Measurements from ENCODE around the gene ZNF592.

The ZNF592 gene

DNA sequence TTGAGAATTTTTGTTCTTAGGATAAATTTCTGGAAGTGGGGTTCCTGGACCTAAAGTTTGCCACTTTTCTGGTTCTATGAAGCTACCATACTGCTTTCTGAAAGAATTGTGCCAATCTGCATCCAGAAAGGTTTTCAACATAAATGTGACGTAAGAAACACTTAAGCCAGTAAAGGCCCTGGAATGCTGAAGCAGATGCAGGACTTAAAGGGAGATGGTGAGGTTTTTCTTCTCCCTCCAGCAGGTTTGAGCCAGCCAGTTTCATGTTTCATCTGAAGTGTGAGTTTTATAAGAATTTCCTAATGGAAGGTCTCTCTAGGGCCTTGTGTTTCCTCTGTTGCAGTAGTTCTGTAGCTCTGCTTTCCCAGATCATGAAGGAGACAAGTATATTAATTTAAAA is 33.1 kb downstream of the ZNF592 start:
- DNase-seq (ENCODE audit: low read depth, low spot score), result no peak

GRCh38 chr15:84782346-84782745 is 34.0 kb downstream of the ZNF592 start:
- DNase-seq (ENCODE audit: low read depth, low spot score), result no peak

GRCh38 chr15:84783493-84784251 is 35.3 kb downstream of the ZNF592 start:
- DNase-seq (ENCODE audit: low read depth, low spot score), result peak; percentile 17

DNA sequence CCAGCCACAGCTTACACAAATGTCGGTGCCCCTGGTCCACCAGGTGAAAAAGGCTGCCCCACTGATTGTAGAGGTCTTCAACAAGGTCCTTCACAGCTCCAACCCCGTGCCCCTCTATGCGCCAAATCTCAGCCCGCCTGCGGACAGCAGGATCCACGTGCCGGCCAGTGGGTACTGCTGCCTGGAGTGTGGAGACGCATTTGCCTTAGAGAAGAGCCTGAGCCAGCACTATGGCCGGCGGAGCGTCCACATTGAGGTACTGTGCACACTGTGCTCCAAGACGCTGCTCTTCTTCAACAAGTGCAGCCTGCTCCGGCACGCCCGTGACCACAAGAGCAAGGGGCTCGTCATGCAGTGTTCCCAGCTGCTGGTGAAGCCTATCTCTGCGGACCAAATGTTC is 35.9 kb downstream of the ZNF592 start:
- DNase-seq (ENCODE audit: low read depth, low spot score), result no peak

DNA sequence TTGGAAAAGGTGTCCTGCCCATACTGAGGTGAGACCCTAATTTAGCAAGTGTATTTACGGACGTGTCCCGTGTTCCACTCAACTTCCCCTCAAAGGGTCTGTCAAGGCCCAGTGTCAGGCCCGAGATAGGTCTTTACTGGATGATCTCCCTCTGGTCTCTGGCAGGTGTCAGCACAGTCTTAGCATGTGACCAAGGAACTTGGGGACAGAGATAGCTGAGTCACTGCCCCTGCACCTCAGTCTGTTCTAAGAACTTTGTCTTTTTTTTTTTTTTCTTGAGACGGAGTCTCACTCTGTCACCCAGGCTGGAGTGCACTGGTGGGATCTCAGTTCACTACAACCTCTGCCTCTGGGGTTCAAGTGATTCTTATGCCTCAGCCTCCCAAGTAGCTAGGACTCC is 36.7 kb downstream of the ZNF592 start:
- no peak for DNase-seq (ENCODE audit: low read depth, low spot score)

DNA sequence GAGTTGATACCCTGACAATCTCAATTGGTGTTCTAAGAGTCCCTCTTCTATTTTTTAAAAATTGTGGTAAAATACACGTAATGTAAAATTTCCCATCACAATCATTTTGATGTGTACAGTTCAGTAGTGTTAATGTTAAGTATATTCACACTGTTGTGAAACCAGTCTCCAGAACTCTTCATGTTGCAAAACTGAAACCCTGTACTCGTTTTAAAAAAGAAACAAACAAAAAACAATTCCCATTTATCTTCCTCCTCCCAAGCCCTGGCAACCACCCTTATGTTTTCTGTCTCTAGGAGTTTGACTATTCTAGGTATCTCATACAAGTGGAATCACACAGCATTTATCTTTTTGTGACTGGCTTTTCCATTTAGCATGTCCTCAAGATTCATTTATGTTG is 40.1 kb downstream of the ZNF592 start:
- DNase-seq (ENCODE audit: low read depth, low spot score), result no peak

- no peak for DNase-seq (ENCODE audit: low read depth, low spot score)
Observed at GRCh38 chr15:84789762-84790161, 41.4 kb downstream of the ZNF592 start.

DNA sequence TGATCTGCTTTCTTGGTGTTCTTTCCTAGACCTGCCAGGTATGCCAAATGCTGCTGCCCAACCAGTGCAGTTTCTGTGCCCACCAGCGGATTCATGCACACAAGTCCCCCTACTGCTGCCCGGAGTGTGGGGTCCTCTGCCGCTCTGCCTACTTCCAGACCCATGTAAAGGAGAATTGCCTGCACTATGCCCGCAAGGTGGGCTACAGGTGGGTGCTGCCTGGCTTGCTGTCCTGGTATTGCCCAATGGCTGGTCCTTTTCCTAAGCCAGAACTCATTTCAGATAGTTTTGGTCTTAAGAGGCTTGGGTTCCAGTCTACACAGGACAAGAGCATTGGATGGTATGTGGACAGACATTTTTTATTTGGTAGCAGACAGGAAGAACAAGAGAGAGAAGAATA is 42.3 kb downstream of the ZNF592 start:
- no peak for DNase-seq (ENCODE audit: low read depth, low spot score)

DNA sequence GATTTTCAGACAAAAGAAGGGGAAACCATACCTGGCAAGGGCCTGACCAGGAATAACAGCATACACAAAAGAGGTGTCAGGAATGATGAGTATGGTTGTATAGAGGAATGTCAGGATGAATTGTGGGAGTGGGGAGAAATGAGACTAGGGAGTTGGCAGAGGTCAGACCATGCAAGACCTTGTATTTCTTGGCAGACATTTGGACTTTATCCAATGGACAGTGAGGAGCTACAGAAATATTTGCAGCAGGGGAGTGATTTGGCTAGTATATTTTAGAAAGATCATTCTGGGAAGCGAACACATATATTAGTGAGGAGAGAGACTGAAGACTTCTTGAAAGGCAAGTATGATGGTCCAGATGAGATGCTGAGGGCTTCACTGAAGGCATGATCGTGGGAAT is 43.4 kb downstream of the ZNF592 start:
- no peak for DNase-seq (ENCODE audit: low read depth, low spot score)

DNA sequence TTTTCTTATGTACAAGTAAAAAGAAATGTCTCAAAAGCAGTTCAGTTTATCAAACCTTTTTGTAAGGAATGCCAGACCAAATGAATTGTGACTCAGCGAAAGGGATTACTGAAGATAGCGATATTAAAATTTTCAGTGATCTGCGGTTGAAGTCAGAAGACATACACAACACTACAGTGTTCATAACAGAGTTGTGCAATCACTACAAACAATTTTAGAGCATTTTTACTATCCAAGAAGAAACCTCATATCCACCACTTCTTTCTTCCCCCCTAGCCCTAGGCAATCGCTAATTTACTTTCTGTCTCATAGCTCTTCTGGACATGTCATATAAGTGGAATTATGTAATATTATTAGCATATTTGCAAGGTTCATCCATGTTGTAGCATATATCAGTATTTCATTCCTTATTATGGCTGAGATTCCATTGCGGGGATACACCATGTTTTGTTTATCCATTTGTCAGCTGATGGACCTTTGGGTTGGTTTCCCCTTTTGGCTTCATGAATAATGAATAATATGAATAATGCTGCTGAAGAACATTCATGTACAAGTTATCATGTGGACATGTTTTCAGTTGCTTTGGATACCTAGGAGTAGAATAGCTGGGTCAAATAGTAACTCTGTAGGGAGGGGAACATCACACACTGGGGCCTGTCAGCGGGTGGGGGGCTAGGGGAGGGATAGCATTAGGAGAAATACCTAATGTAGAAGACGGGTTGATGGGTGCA is 45.2 kb downstream of the ZNF592 start:
- no peak for DNase-seq (ENCODE audit: low read depth, low spot score)

DNA sequence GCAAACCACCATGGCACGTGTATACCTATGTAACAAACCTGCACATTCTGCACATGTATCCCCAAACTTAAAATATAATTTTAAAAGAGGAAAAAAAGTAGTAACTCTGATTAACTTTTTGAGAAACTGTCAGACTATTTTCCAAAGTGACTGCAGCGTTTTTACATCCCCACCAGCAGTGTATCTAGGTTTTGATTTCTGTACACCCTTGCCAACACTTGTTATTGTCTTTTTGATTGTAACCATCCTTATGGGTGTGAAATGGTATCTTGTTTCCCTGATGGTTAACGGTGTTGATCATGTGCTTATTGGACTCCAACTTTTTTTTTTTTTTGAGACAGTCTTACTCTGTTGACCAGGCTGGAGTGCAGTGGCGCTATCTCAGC is 45.8 kb downstream of the ZNF592 start:
- no peak for DNase-seq (ENCODE audit: low read depth, low spot score)

DNA sequence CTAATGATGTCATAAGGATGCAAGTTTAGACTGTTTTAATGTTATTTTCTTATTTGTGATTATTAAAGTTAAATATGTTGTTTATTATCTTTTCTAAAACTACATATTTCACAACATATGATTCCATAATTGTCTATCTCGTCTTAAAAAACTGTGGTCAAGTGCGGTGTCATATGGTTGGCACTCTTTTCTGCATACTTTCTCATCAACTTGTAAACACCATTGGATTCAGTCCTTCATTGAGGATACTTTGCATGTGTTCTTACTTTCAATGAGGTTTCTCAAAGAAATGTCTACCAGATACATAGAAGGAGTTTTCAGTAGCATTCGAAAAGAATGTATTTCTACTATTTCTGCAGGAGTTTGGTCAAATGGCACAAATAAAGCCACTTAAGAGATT is 46.8 kb downstream of the ZNF592 start:
- DNase-seq (ENCODE audit: low read depth, low spot score), result no peak

GRCh38 chr15:84797212-84797611 is 48.8 kb downstream of the ZNF592 start:
- no peak for DNase-seq (ENCODE audit: low read depth, low spot score)

DNA sequence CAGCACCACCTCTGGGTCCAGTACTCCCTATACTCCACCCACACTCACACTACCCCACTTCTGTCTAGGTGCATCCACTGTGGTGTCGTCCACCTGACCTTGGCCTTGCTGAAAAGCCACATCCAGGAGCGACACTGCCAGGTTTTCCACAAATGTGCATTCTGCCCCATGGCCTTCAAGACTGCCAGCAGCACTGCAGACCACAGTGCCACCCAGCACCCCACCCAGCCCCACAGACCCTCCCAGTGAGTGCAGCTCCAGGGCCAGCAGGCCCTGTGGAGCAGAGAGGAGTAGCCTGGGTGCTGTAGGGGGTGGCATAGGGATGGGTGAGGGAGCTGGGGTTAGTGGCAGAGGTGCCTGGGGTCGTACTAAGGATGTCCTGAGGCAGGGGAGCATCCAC is 49.4 kb downstream of the ZNF592 start:
- DNase-seq (ENCODE audit: low read depth, low spot score), result no peak

DNA sequence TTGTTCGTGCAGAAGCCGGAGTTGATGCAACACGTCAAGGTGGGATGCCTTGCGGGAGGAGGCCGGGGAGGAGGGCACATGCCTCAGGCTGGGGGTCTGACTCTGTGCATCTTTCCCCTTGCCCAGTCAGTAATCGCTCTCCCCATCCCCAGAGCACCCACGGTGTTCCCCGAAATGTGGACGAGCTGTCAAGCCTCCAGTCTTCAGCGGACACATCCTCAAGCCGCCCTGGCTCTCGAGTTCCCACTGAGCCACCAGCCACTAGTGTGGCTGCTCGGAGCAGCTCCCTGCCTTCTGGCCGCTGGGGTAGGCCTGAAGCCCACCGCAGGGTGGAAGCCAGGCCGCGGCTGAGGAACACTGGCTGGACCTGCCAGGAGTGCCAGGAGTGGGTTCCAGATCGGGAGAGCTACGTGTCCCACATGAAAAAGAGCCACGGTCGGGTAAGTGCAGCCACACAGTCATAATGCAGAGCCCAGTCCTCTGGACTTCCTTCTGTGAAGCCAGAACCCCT is 50.1 kb downstream of the ZNF592 start:
- DNase-seq (ENCODE audit: low read depth, low spot score), result no peak

DNA sequence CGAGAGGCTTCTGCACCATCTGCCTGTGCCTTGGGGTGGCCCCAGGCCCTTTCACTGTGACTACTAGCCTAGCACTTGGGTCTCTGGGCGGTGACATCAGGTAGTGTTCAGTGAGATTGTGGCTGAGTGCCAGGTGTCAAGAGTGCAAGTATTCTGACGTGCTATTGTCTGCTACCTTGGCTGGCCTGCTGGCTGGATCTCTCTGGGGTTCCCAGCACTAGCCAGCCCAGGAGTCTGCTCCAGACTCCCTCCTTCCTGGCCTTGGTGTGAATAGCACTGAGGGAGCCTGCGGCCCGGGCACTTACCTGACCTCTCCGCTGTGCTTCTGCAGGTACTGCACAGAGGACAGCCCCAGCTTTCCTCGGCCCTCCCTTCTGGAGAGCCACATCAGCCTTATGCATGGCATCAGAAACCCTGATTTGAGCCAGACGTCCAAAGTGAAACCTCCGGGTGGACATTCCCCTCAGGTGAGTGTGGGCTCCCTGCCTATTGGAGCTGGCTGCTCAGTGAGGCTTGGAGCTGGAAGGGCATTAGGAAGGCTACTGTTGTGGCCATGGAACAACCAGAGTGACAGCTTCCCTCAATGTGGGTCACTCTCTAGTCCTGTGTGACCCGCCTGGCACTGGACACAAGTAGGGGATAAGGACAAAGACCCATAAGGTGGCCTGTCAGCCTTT is 51.3 kb downstream of the ZNF592 start:
- no peak for DNase-seq (ENCODE audit: low read depth, low spot score)

DNA sequence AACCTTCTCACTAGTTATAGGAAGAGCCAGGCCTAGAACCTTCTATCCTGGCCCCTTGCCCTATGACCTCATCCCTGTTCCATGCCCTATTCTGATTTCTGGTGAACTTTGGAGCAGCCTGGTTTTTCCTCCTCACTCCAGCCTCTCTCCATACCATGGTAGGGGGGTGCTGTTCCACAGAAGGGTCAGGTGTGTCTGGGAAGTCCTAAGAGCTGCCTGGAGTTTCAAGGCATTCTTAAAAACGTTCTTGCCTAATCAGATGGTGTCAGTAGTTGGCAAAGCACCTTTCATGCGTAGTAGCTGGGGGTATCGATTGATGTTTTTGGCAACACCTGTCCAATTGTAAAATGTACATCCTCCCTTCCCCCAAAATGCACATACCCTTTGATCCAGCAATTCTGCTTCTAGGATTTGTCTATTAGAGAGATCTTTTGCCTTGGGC is 52.0 kb downstream of the ZNF592 start:
- DNase-seq (ENCODE audit: low read depth, low spot score), result no peak

- DNase-seq (ENCODE audit: low read depth, low spot score), result no peak
Observed at GRCh38 chr15:84804005-84804900, 55.9 kb downstream of the ZNF592 start.

DNA sequence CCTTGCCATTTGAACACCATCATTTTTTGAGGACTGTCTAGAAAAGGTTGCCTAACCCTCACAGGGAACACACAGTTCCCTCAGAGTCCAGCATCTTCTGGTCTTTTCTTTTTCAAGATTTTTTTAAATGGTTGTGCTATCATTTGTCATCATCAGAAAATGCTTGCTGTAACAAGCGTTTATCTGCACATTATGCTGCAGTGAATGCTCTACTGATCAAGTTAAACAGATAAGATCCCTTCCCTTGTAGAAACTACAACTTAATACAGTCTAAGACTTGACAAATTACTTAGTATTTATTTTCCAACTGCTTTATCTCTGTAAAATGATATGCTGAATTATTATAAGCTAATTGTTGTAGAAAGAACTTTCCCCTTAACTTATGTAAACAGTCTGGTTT is 56.8 kb downstream of the ZNF592 start:
- DNase-seq (ENCODE audit: low read depth, low spot score), result no peak

DNA sequence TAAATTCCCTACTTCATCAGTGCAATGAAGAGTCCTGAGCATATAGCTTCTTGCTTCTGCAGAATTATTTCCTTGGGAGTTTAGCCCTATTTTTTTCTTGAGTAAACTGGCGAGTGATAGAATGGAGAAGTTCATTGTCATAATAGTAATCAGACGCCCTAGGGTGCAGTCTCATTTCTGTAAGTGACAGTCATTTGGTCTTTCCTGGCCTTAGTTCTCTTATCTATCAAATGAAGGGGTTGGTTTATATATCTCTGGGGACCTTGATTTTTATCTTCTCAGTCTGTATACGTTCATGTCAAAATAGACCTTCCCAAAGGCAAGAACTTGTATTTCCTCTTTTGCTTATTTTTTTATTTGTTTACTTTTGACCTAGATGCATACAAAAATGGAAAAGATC is 58.8 kb downstream of the ZNF592 start:
- DNase-seq (ENCODE audit: low read depth, low spot score), result no peak

GRCh38 chr15:84810073-84810840 is 61.9 kb downstream of the ZNF592 start:
- DNase-seq (ENCODE audit: low read depth, low spot score), result no peak

Measured in ELF-1 (cell line).